Brain pericyte (primary cell): ENCODE measurements around the gene SLC25A13.

Source experiments
- DNase-seq: peaks from one replicate; pipeline ENCODE4 v3.0.0-alpha.2; 2012; ENCODE audit warnings: low read depth, low spot score

The SLC25A13 gene

DNA sequence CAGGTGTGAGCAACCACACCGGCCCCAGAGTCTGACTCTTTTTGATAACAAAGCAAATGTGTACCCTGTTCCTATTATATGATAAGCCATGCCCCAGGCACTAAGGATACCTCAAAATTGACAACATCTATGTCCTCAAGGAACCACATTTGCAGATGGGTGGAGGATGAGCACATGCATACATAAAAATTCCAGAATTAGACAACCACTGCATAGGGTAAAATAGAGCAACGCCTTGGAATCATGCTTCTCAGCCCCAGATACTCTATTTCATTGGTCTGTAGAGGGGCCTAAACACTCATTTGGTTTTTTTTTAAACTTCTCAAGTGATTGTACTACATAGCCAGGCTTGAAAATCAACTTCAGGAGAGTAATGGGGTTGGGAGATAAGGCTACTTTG lies 78.7 kb downstream of the SLC25A13 start:
- no peak for DNase-seq

DNA sequence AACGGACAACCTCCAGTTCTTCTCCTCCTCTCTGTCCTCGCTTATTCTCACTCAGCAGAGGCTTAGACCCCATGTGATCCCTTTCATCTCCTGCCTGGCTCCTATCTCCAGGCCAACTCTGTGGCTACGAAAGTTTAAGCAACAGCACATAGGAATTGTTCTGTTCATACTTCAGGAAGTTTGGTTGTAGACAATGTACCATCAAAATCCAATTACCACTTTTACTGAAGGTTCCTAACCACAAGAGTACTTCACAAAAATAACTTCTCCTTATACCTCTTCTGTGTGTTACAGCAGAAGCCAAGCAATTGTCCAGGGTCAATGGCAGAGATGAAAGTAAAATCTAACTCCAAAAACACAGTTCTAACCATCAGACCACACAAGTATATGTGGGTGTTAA lies 80.0 kb downstream of the SLC25A13 start:
- no peak for DNase-seq

DNA sequence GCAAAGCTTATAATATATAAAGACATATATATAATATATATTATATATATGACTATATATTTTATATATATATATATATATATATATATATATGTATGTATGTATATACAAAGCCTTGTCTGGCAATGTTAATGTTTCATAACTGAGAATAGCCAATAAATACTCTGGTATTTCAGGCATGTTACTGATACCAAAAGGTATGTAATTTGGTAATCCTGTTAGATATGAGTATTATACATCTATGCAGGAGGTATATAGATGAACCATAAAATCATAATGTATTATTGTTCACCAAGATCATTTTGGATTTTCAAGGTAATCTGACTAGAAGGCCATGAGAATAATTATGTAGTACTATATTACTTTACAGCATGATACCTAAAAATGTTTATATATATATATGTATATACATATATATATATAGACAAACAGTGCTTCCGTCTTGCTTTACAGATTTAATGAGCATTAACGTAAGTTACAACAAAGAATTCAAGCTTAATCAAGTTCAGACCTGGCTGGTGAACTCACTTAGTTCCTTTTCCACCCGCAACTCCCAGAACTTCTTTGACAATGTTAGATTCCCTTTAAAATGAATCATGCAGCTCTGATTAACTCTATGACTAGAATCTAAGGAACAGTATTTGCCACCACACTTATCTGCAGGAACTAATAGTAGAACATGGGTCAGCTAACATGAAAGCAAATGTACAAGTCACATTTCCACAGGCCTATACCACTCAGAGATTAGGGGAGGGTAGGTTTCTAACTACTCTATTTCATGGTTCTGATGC lies 82.7 kb downstream of the SLC25A13 start:
- DNase-seq = no peak

DNA sequence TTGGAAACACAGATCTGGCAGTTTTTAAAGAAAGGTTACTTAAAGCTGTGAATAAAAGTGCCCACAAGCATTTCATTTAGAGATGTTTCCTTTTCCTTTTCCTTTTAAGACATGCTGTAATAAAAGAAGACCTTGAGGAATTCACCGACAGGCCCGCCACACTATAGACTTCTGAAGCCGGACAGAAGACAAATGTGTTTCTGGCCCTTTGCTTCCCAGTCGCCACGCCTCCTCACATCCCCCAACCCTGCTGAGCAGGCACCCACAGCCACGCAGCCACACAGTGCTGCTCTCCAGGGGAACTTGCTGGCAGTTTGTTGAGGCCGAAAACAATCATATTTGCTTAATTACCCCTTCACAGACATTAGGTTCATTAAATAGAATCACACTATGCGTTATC lies 83.4 kb downstream of the SLC25A13 start:
- DNase-seq = no peak

DNA sequence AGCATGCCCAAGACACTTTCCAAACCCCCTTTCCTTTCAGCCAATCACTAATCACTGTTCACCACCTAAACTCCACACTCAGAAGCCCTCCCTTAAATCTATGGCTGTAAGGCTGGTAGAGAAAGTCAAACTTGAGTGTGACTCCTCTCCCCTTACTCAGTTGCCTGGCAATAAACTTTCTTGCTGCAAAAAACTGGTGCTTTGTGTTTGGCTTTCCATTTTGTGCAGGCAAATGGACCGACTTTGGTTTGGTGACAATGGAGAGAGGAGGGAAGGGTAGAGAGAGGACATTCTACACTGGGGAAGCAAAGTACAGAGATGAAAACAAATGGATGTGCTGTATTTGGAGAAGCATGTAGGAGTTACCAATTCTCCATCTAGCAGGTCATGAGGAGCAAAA lies 84.9 kb downstream of the SLC25A13 start:
- DNase-seq = no peak

DNA sequence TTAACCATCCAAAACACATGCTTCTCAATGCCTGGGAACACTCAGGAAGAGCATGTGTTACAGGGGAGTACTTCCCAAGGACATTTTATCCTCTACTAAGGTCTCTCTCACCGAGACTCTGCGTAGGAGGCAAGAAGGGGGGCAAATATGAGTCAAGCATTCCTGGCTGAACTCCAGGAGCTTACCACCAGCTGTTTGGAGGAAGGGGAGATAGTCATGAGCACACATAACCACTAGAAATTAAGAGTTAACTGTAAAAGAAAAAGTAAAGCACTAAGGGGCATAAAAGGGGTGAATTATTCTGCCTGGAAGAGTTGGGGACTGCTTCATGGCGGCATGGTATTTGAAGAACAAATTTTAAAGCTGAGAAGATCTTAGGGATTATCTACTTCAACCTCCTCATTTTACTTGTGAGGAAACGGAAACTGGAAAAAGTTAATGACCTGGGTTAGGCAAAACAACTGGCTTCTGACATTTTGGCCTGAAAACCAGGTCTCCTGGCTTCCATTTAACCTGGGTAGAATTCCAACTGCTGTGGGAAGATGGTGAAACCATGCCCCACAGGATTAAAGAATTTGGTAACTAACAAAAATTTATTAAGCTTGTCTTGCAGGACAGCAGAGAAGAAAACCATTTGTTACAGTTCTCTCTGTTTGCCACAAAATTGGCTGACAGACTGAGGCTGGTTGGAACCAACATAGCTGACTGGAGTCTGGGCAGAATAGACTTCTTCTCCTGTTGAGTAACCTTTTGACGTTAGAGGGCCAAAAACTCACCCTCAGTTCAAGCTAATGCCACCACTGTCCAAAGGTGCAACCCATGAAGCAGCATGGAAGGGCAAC lies 85.5 kb downstream of the SLC25A13 start:
- DNase-seq = peak; percentile 82

DNA sequence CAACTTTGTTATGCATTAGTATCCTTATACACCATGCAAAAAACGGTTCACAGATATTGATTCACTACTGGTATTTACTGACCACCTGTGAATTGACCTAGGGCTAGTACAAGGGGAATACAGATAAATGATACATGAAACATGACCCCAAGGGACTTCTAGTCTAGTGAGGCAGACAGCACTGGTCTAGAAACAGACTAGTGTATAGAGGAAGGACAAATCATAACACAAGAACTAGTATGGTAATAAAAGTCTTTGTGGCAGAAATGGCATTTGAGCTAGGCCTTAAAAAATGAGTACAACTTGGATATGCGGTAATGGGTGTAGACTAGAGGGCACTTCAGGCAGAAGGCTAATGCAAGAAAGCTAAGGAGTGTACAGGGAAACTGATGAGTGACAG lies 86.6 kb downstream of the SLC25A13 start:
- no peak for DNase-seq

DNA sequence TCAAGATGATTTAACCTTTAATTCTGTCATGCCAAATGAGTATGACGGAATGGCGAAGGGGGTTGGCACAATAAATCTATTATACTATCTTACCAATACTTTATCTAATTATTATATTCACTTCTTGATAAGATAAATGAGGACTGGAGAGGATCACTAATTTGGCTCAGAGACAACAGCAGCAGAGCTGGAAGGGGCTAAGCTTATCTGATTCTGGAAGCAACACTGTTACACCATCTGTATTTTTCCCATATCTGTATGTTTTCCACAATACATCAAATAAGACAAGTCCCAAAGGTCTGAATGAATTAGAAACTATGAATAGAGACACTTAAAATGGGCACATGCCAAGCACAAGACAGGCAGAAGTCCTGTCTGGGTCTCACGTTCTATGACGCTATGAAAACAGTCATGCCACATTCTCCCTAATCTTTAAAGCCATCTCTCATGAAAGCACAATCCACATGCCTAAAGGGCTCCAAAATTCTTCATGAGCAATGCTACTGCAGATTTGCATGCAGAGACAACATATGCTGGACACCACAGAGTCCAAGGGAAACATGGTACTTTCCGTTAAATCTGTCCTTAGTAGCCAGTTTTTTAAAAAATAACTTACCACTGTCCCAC lies 88.3 kb downstream of the SLC25A13 start:
- DNase-seq = no peak

DNA sequence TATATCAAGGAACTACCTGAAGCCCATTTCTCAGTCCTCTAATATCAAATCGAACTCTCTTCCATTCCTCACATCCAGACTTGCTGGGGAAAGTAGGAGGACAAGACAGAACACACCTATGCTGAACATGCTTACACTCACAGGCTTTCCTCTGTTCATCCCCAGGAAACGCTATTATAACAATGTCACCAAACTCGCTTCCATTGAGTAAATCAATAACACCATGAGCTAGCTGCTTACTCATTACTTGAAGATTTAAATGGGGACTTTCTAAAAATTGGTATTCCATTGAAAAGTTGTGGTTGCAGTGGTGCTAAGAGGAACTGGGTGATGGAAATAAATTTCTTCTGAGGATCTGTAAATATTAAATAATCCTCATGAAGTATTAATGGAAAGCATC lies 88.8 kb downstream of the SLC25A13 start:
- DNase-seq = no peak

DNA sequence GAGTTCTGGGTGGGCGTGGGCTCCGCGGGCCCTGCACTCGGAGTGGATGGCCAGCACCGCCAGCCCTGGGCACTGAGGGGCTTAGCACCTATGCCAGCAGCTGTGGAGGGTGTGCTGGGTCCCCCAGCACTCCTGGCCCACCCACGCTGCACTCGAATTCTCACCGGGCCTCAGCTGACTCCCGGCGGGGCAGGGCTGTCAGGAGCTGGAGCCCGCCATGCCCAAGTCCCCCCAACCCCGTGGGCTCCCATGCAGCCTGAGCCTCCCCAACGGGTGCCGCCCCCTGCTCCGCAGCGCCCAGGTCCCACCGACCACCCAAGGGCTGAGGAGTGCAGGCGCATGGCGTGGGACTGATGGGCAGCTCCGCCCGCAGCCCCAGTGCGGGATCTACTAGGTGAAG lies 93.1 kb downstream of the SLC25A13 start:
- no peak for DNase-seq

DNA sequence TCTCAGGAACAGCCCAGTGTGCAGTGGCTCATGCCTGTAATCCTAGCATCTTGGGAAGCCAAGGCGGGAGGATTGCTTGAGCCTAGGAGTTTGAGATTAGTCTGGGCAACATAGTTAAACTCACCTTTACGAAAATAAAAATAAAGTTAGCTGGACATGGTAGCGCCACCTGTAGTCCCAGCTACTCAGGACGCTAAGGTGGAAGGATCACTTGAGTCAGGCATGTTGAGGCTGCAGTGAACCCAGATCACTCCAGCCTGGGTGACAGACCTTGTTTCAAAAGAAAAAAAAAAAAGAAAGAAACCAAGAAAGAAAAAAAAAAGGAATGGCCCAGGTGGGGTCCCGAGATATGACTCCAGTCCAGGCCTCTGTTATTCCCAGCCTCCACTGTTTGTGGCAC lies 96.6 kb downstream of the SLC25A13 start:
- no peak for DNase-seq

DNA sequence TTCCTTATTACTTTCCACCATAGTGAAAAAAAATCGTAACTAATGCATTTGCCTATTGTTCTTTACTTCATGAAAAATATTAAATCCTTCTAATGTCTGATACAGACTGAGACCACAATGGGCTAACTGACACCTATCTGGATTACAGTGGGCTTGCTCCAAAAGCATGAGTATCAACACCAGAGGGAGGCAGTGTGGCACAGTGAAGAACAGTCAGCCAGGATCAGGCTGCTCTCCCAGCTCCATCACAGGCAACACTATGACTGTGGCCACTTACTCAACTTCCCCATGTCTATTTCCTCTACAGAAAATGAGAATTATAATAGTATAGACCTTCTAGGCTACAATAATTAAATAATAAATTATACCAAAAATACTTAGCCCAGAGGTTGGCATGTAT lies 97.2 kb downstream of the SLC25A13 start:
- DNase-seq = no peak

DNA sequence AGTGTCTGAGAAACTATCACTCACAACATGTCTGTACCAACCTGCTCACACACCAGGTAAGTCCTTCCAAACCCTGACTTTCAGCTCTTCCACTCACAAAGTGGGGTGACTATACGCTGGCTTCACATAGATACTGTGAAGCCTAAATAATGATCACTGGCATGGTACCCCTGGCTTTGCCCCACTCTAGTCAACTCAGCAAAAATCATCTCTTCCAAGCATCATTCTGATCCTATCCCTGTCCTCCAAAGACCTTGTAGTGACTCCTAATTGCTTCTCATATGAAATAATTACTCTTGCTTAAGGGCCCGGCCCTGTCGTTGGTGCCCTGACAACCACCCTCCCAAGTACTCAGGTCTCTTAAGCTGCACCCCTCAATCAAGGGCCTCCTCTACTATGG lies 97.8 kb downstream of the SLC25A13 start:
- DNase-seq = no peak

DNA sequence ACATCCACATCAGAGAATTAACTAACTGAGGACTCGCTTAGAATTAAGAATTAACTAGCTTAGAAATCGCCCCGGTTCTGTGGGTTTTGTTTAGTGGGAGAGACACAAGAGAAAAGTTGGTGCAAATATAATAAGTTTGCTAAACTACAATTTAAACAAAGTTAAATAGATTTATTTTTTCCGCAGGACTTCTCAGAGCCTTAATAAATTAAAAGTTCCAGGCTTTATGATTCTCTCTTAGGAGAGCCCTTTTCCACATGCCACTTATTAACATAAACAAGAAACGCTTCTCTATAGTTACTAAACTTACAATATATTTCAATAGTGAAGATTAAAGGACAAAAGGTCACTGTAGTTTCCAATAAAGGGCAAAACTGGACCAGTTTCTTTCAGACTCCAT lies 100.0 kb downstream of the SLC25A13 start:
- no peak for DNase-seq

DNA sequence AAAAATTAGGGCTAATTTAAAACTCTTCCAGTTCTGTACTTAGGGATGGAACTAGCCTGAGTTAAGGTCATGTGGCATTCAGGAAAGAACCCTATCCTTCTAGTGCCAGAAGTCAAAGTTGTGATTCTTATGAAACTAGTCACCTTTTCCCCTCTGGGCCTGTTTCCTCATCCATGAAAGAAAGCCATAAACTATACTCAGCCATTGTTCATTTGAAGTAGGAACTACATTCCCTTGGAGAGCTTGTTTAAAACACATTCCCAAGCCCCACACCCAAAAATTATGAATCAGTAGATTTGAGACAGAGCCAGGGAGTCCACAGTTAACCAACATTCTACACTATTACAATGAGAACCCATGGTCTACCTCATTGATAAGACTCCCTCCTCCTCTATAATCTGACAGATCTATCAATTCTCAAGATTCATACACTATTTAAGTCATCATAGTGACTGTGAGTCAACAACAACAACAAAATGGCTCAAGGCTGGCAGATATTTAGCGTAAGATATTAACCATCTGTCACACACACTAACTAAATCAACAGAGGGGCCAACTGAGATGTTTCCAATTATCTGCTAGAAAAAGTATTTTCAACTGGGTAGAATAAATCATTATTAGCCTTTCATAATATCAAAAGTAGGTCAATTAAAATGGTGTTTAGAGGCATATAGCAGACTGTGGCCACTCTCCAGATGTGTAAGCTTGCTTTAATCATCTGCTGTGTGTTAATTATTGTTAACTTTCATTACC lies 102.3 kb downstream of the SLC25A13 start:
- DNase-seq = no peak

DNA sequence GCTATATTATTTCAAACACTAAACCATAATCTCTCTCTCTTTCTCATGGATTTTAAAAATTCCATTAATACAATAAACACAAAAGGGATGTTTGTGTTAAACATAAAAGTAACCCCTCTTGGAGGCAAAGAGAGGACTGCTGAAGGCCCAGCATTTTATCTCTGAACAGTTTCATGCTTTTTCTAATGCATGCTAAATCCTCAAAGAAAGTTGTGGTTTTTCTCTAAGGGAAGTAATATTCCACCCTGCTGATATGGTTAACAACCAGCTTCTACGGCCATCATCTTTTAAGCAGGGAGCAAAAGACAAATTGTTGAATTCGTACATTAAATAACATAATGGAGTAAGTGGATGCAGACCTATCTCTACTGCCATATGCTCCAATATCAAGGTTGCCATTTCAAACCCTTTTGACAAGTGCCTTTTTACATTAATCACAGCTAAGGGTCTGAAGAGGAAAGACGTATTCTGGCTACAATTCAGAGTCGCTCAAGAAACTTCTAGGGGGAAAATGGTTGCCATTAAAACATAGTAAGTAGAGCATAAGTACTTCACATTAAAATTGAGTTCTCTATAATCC lies 103.1 kb downstream of the SLC25A13 start:
- no peak for DNase-seq

DNA sequence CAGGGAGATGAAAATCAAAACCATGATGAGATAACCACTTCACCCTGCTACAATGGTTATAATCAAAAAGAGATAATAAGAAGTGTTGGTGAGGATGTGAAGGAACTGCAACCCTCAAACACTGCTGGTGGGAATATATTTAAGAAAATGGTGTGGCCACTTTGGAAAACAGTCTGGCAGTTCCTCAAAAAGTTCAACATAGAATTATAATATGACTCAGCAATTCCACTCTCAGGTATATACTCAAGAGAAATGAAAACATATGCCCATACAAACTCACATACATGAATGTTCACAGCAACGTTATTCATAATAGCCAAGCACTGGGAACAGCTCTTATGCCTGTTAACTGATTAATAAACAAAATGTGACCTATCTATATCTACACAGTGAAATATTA lies 104.8 kb downstream of the SLC25A13 start:
- no peak for DNase-seq

DNA sequence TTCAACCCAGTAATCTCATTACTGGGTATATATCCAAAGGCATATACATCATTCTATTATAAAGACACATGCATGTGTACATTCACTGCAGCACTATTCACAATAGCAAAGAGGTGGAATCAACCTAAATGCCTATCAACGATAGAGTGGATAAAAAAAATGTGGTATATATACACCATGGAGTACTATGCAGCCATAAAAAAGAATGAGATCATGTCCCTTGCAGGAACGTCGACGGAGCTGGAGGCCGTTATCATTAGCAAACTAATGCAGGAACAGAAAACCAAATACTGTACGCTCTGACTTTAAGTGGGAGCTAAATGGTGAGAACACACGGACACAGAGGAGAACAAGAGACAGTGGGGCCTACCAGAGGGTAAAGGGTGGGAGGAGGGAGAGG lies 105.5 kb downstream of the SLC25A13 start:
- no peak for DNase-seq

DNA sequence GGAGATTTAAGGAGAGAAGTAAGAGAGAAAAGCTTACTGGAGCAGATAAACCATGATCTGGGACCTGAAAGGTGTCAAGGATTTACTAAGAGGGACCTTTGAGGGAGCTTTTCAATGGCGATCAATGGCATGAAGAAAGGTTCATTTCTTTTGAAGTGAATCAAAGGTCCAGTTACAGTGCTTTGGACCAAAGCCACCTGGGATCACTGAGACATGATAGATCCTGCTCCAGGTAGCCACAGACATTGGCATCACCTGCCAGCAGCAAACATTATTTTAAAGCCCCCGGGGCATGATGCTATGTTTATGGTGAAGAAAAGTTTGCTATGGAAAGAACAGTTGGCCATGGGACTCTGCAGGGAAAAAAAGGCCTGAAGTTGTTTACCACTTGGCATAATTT lies 109.4 kb downstream of the SLC25A13 start:
- DNase-seq = no peak

DNA sequence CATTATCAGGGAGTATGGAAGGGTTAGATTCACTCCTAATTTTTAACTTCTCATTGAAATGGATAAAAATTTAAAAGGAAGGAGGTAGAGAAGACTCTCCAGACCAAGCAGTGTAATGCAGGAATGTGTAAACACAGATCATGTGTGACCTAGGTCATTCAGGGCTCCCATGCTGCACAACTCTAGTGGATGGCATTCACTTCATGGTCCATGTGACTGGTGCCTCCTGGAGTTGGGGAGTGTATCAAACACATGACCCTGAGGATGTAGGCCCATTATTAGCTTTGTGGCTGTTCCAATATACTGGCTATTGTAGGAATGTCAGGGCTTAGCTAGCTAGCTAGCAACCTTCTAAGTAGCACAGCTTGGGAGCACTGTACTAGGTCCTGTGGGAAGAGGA lies 109.9 kb downstream of the SLC25A13 start:
- DNase-seq = no peak

DNA sequence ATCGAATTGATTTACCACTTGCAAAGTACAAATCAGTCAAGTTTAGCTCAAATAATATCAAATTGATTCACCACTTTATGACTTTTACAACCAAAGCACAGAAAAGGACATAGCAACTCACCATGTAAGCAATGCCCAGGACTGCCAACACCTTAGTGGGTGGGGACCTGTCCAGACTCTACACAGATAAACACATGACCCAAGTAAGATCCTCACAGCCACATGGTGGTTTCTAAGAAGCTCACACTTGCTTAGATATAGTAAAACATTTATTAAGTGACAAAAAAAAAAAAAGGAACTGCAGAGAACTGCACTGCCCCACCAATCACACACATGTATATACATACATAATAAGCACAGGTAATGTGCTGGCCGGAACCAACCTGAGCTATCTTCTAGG lies 116.2 kb downstream of the SLC25A13 start:
- no peak for DNase-seq

DNA sequence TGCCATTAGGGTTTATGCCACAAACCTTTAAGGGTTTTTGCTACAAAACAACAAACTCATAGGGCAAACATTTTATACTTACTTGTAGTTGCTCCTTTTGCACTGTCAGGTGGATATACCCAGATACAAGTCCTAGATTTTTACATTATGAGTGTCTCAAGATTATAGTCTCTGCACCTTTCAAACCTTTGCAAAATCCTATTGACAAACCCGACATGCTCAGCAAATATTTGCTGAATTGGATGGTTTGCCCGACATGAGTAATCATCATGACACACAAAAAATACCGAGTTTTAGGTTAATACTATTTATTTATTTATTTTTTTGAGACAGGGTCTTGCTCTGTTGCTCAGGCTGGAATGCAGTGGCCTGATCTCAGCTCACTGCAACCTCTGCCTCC lies 117.3 kb downstream of the SLC25A13 start:
- no peak for DNase-seq
